Gastroesophageal sphincter (tissue), 4 donors: ENCODE measurements around the gene DPF3. TPM values are rescaled to one million over a fixed set of nuclear protein-coding genes. Genes with fewer than 3 reads are reported as not detected.

ENCODE experiments used
- ATAC-seq: fragments of 150-250 bp; one replicate; pipeline ENCODE4 v1.9.1; 2016; ENCODE audit warnings: mild to moderate bottlenecking, moderate library complexity
- H3K27ac ChIP-seq, 4 donors: fragments of 200-600 bp; sonication (generic) in 3 of 4; 1 replicate in 3 of 4; 2 replicates in 1 of 4; pipeline ENCODE4 v1.5.1; 2016 to 2019
- H3K27me3 ChIP-seq: fragments of 200-600 bp; sonication (generic); one replicate; pipeline ENCODE4 v1.5.1; 2019
- H3K36me3 ChIP-seq, 2 donors: fragments of 200-600 bp; sonication (generic); one replicate each; pipeline ENCODE4 v1.5.1; 2019; ENCODE audit warnings: control low read depth in 1 of 2
- H3K4me1 ChIP-seq, 3 donors: fragments of 200-600 bp; sonication (generic); 1 replicate in 2 of 3; 2 replicates in 1 of 3; pipeline ENCODE4 v1.5.1; 2016 to 2019; ENCODE audit warnings: control low read depth in 2 of 3
- H3K4me3 ChIP-seq, 2 donors: fragments of 200-600 bp; sonication (generic); one replicate each; pipeline ENCODE4 v1.5.1; 2019; ENCODE audit warnings: mild to moderate bottlenecking in 1 of 2, moderate library complexity in 1 of 2
- H3K9me3 ChIP-seq, 3 donors: fragments of 200-600 bp; sonication (generic); one replicate each; pipeline ENCODE4 v1.5.1; 2017 to 2019; ENCODE audit warnings: control low read depth in 2 of 3
- CTCF ChIP-seq, 4 experiments: fragments of 200-600 bp in 2 of 4; fragments of 450-650 bp in 2 of 4; sonication (generic) in 1 of 4; IDR thresholded peaks; one replicate each; pipeline ENCODE4 v1.5.1; 2017 to 2019; ENCODE audit warnings: antibody characterized with exemption in 4 of 4, mild to moderate bottlenecking in 2 of 4, moderate library complexity in 2 of 4
- EP300 ChIP-seq: sonication (generic); formaldehyde crosslinking; IDR thresholded peaks from one replicate; pipeline ENCODE4 v1.6.1; 2017; ENCODE audit warnings: antibody characterized with exemption, mild to moderate bottlenecking
- POLR2A ChIP-seq, 2 donors: fragments of 450-650 bp; IDR thresholded peaks; one replicate each; pipeline ENCODE4 v1.6.1; 2017; ENCODE audit warnings: antibody characterized with exemption in 2 of 2, mild to moderate bottlenecking in 2 of 2, moderate library complexity in 1 of 2
- POLR2AphosphoS5 ChIP-seq: sonication (generic); formaldehyde crosslinking; IDR thresholded peaks from one replicate; pipeline ENCODE4 v1.6.1; 2017; ENCODE audit warnings: antibody characterized with exemption
- WGBS, 2 donors: methylation state at CpG; one replicate each; pipeline ENCODE4 v1.1.5; 2018; ENCODE audit warnings: low coverage in 1 of 2; 5-methylcytosine and 5-hydroxymethylcytosine counted together
- total RNA-seq, 4 donors: library from RNA; depleted of rRNA; stranded (reverse); fragments of >200 nt; gene quantifications; one replicate each; pipeline ENCODE4 v1.1.0, GENCODE V29; 2016

DPF3 gene
- total RNA-seq, 4 donors from 2014 or later: 0.13 to 4.4 (median 2.1) TPM

DNA sequence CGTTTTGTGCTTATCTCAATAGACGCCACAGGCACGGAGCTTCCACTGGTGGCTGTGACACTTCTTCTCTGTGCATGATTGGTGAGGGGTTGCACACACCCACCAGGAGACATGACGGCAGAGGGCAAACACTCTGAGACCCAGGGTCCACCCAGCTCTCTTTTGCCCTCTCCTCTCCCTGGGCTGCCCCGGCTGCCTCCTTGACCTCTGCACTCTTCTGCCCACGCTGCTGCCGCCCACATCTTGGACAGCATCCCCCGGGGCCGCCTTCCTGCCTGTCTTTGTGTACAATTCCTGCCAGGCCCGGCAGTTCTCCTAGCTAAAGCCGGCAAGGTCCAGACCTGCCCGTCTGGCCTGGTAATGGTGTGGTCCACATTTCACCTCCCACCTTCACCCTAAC lies 44.7 kb downstream of the DPF3 start:
- no peak overlapping the region for H3K27ac ChIP-seq
- H3K36me3 ChIP-seq: no peaks in the 10 kb centered on the region
- H3K4me1 ChIP-seq: no peaks in the 10 kb centered on the region
- H3K4me3 ChIP-seq: no peak overlapping the region
- no peaks in the 10 kb centered on the region for H3K27me3 ChIP-seq
- no peak for ATAC-seq
- no peaks in the 10 kb centered on the region for H3K9me3 ChIP-seq
- 56 to 66% methylated on average over 5 to 10 of the region's 12 CpGs for WGBS, 2 donors
- TF ChIP-seq POLR2AphosphoS5 (no peak), EP300 (no peak), POLR2A (IDR thresholded peaks at IDR 0.05) (no peak), CTCF (IDR thresholded peaks at IDR 0.05) (no peak)

DNA sequence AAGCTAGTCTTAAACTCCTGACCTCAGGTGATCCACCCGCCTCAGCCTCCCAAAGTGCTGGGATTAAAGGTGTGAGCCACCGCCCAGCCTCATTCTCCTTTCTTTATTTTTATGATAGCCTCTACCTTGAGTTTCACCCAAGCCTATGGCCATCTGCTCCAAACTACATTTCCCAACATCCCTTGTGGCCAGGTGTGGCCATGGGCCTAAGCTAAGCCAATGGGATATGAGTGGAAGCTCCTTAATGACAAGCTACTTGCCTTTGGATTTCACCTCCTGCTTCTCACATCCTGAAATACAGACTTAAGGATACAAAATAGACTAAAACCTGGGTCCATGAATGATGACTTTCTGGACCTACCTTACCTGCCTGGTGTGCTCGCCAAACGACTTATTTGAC lies 46.2 kb downstream of the DPF3 start:
- no peak for ATAC-seq
- Histone ChIP-seq H3K4me1 (no peaks in the 10 kb centered on the region), H3K4me3 (no peak overlapping the region), H3K36me3 (no peaks in the 10 kb centered on the region), H3K27ac (no peak overlapping the region), H3K9me3 (no peaks in the 10 kb centered on the region), H3K27me3 (no peaks in the 10 kb centered on the region)
- WGBS, 2 donors: 93 to 96% methylated on average over 4 of the region's 4 CpGs
- TF ChIP-seq POLR2AphosphoS5 (no peak), POLR2A (IDR thresholded peaks at IDR 0.05) (no peak), CTCF (IDR thresholded peaks at IDR 0.05) (no peak), EP300 (no peak)

GRCh38 chr14:72845683-72846082 lies 48.2 kb downstream of the DPF3 start:
- no peak for ATAC-seq
- no peaks in the 10 kb centered on the region for H3K4me1 ChIP-seq
- no peak overlapping the region for H3K4me3 ChIP-seq
- H3K27me3 ChIP-seq: no peaks in the 10 kb centered on the region
- H3K36me3 ChIP-seq: no peaks in the 10 kb centered on the region
- no peak overlapping the region for H3K27ac ChIP-seq
- 69 to 80% methylated on average over 4 of the region's 4 CpGs for WGBS, 2 donors
- H3K9me3 ChIP-seq: no peaks in the 10 kb centered on the region
- TF ChIP-seq EP300 (no peak), POLR2AphosphoS5 (no peak), POLR2A (IDR thresholded peaks at IDR 0.05) (no peak), CTCF (IDR thresholded peaks at IDR 0.05) (no peak)

DNA sequence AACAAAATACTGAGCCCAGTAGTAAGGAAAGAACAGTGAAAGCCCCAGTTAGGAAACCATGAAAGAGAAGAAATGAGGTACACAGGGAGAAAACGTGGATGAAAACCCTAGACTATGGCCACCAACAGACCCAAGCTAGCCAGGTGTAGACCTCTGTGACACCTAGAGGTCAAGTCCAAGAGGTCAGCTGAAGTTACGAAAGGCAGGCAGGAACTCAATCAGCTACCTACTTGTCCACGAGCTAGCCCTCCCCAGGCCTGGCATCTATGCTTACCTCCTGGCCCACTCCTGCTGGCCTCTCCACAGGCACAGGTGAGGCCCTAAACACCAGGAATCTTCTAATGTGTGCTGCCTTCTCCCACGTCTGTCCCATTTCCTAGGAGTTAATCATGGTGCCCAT lies 48.7 kb downstream of the DPF3 start:
- H3K9me3 ChIP-seq: no peaks in the 10 kb centered on the region
- TF ChIP-seq POLR2AphosphoS5 (no peak), POLR2A (IDR thresholded peaks at IDR 0.05) (no peak), CTCF (IDR thresholded peaks at IDR 0.05) (no peak), EP300 (no peak)
- no peaks in the 10 kb centered on the region for H3K36me3 ChIP-seq
- ATAC-seq: no peak
- H3K27ac ChIP-seq: no peak overlapping the region
- 83 to 86% methylated on average over 1 to 4 of the region's 4 CpGs for WGBS, 2 donors
- no peaks in the 10 kb centered on the region for H3K27me3 ChIP-seq
- no peaks in the 10 kb centered on the region for H3K4me1 ChIP-seq
- H3K4me3 ChIP-seq: no peak overlapping the region

GRCh38 chr14:72844524-72844923 lies 49.4 kb downstream of the DPF3 start:
- no peak overlapping the region for H3K27ac ChIP-seq
- no peaks in the 10 kb centered on the region for H3K9me3 ChIP-seq
- WGBS, 2 donors: 77 to 86% methylated on average over 2 to 3 of the region's 3 CpGs
- TF ChIP-seq POLR2AphosphoS5 (no peak), CTCF (IDR thresholded peaks at IDR 0.05) (no peak), POLR2A (IDR thresholded peaks at IDR 0.05) (no peak), EP300 (no peak)
- no peak overlapping the region for H3K4me3 ChIP-seq
- no peak for ATAC-seq
- H3K36me3 ChIP-seq: no peaks in the 10 kb centered on the region
- H3K27me3 ChIP-seq: no peaks in the 10 kb centered on the region
- no peaks in the 10 kb centered on the region for H3K4me1 ChIP-seq
